PC-3 (cell line): ENCODE measurements around the gene KCNQ2.

ENCODE experiments used
- EZH2 ChIP-seq: fragments of 300-600 bp; sonication (generic); IDR thresholded peaks from one replicate; pipeline ENCODE4 v1.6.1; 2017; ENCODE audit warnings: antibody characterized with exemption, mild to moderate bottlenecking, low read length; ENCODE audit not compliant: unreplicated experiment
- TF ChIP-seq, protein P1 (sequence below): fragments of 300-600 bp; sonication (generic); conservative IDR thresholded peaks from 2 replicates; pipeline ENCODE4 v1.5.1; 2017; ENCODE audit warnings: antibody characterized with exemption, low read depth, mild to moderate bottlenecking, low read length

DNA sequence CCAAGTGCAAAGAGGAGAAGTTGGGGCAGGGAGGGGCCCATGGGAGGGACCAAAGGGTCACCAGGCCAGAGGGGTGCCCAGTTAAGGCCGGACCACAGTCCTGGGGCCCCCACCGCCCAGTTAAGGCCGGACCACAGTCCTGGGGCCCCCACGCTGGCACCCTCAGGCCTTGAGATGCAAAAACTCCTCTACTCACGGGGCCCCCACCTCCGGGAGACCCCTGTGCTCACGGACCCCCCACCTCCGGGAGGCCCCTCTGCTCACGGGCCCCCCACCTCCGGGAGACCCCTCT is 16.9 kb downstream of the KCNQ2 start:
- TF ChIP-seq, protein P1, sequence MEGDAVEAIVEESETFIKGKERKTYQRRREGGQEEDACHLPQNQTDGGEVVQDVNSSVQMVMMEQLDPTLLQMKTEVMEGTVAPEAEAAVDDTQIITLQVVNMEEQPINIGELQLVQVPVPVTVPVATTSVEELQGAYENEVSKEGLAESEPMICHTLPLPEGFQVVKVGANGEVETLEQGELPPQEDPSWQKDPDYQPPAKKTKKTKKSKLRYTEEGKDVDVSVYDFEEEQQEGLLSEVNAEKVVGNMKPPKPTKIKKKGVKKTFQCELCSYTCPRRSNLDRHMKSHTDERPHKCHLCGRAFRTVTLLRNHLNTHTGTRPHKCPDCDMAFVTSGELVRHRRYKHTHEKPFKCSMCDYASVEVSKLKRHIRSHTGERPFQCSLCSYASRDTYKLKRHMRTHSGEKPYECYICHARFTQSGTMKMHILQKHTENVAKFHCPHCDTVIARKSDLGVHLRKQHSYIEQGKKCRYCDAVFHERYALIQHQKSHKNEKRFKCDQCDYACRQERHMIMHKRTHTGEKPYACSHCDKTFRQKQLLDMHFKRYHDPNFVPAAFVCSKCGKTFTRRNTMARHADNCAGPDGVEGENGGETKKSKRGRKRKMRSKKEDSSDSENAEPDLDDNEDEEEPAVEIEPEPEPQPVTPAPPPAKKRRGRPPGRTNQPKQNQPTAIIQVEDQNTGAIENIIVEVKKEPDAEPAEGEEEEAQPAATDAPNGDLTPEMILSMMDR = no peak
- no peak for TF ChIP-seq EZH2
